ENCODE measurements around the gene CHTOP.
"Not testable (repeated sequence)": the region's sequence is repeated elsewhere in the genome, so short reads cannot be mapped to it uniquely, and the experiment has no call there.

DNA sequence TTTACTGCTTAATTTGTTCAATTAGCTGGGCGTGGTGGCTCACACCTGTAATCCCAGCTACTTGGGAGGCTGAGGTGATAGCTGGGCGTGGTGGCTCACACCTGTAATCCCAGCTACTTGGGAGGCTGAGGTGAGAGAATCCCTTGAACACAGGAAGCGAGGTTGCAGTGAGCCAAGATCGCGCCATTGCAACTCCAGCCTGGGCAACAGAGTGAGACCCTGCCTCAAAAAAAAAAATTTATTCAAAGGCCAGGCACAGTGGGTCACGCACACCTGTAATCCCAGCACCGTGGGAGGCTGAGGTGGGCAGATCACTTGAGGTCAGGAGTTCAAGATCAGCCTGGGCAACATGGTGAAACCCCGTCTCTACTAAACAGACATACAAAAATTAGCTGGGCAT, 34.8 kb downstream of the CHTOP start:
- TF ChIP-seq POLR2AphosphoS5, POLR2A (IDR thresholded peaks at IDR 0.05): not testable (repeated sequence)
- TF ChIP-seq, protein P1, sequence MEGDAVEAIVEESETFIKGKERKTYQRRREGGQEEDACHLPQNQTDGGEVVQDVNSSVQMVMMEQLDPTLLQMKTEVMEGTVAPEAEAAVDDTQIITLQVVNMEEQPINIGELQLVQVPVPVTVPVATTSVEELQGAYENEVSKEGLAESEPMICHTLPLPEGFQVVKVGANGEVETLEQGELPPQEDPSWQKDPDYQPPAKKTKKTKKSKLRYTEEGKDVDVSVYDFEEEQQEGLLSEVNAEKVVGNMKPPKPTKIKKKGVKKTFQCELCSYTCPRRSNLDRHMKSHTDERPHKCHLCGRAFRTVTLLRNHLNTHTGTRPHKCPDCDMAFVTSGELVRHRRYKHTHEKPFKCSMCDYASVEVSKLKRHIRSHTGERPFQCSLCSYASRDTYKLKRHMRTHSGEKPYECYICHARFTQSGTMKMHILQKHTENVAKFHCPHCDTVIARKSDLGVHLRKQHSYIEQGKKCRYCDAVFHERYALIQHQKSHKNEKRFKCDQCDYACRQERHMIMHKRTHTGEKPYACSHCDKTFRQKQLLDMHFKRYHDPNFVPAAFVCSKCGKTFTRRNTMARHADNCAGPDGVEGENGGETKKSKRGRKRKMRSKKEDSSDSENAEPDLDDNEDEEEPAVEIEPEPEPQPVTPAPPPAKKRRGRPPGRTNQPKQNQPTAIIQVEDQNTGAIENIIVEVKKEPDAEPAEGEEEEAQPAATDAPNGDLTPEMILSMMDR (IDR thresholded peaks at IDR 0.05) = not testable (repeated sequence)
